ENCODE measurements around the gene TRPM2.
A peak's percentile ranks its signal among the peaks of the same experiment; 100 is the strongest.

Gene TRPM2

DNA sequence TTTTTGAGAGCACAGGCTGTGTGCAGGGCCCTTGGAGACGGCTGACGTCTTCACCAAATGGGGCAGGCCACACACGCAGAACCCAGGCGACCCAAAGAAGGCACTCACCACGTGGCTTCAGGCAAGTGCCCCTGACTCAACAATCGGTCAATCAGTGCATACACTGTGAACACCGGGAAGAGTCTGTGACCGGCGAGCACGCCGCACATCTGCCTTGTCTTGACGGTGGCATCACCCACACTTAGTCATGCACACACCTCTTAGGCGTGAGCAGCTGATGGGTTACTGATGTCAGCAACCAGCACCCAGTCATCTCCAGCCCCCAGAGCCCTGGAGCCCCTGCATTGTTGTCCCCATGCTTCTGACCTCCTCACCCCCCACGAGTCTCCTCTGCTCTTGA is 97.0 kb downstream of the TRPM2 start:
- Histone ChIP-seq H3K4me2 (ENCODE audit: low read length) (no peak overlapping the region), H3K27ac (no peak overlapping the region), H3K9ac (no peak overlapping the region), H3K9me3 (ENCODE audit: control insufficient read depth, low read length) (no peaks in the 10 kb centered on the region), H3K4me1 (no peaks in the 10 kb centered on the region), H3K27me3 (ENCODE audit: control insufficient read depth, insufficient read depth, low read length) (no peaks in the 10 kb centered on the region), H3K4me3 (ENCODE audit: low read depth, low read length) (no peak overlapping the region), H3K79me2 (no peaks in the 10 kb centered on the region), H2AFZ (no peak overlapping the region), H3K36me3 (ENCODE audit: control insufficient read depth, insufficient read depth, low read length) (no peaks in the 10 kb centered on the region)
- TF ChIP-seq, protein P1, sequence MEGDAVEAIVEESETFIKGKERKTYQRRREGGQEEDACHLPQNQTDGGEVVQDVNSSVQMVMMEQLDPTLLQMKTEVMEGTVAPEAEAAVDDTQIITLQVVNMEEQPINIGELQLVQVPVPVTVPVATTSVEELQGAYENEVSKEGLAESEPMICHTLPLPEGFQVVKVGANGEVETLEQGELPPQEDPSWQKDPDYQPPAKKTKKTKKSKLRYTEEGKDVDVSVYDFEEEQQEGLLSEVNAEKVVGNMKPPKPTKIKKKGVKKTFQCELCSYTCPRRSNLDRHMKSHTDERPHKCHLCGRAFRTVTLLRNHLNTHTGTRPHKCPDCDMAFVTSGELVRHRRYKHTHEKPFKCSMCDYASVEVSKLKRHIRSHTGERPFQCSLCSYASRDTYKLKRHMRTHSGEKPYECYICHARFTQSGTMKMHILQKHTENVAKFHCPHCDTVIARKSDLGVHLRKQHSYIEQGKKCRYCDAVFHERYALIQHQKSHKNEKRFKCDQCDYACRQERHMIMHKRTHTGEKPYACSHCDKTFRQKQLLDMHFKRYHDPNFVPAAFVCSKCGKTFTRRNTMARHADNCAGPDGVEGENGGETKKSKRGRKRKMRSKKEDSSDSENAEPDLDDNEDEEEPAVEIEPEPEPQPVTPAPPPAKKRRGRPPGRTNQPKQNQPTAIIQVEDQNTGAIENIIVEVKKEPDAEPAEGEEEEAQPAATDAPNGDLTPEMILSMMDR (IDR thresholded peaks at IDR 0.05), result no peak

DNA sequence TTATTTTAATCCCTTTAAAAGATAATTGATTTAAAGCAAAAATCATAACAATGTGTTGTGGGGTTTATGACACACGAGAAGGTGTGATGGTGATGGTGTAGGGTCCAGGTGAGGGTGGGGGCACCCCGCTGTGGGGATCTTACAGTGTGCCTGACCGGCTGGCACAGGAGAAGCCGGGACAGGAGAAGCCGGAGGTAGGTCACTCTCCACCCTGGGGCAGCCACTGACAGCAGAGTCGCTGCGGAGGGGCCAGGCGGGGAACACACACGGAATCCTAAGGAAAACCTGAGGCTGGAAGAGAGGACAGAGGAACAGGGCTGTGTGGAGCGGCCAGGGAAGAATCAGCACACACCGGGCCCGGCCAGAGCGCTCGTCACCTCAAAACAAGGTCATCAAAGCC is 97.6 kb downstream of the TRPM2 start:
- Histone ChIP-seq H3K27me3 (ENCODE audit: control insufficient read depth, insufficient read depth, low read length) (no peaks in the 10 kb centered on the region), H2AFZ (no peak overlapping the region), H3K4me2 (ENCODE audit: low read length) (no peak overlapping the region), H3K9ac (no peak overlapping the region), H3K79me2 (no peaks in the 10 kb centered on the region), H3K4me3 (ENCODE audit: low read depth, low read length) (no peak overlapping the region), H3K27ac (no peak overlapping the region), H3K4me1 (no peaks in the 10 kb centered on the region), H3K9me3 (ENCODE audit: control insufficient read depth, low read length) (no peaks in the 10 kb centered on the region), H3K36me3 (ENCODE audit: control insufficient read depth, insufficient read depth, low read length) (no peaks in the 10 kb centered on the region)
- TF ChIP-seq, protein P1 (IDR thresholded peaks at IDR 0.05), result no peak

DNA sequence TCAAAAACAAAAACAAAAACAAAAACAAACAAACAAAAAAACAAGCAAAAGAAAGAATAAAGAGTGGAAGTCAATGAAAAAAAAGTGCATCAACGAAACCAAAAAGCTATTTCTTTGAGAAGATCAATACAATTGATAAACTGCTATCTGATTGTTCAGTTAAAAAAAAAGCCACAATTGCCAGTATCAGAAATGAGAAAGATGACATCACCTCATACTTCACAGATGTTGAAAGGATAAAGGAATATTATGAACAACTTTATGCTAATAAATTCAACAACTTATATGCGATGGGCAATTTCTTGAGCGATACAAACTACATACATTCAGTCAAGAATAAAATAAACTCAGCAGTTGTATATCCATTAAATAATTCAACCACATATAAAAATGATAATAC is 99.7 kb downstream of the TRPM2 start:
- TF ChIP-seq, protein P1 (IDR thresholded peaks at IDR 0.05), result no peak
- H3K4me2 ChIP-seq (ENCODE audit: low read length), result no peak overlapping the region
- no peak overlapping the region for H3K9ac ChIP-seq
- H2AFZ ChIP-seq, result no peak overlapping the region
- H3K4me1 ChIP-seq, result no peaks in the 10 kb centered on the region
- no peak overlapping the region for H3K4me3 ChIP-seq (ENCODE audit: low read depth, low read length)
- no peak overlapping the region for H3K27ac ChIP-seq
- H3K36me3 ChIP-seq (ENCODE audit: control insufficient read depth, insufficient read depth, low read length), result no peaks in the 10 kb centered on the region
- H3K27me3 ChIP-seq (ENCODE audit: control insufficient read depth, insufficient read depth, low read length), result no peaks in the 10 kb centered on the region
- H3K79me2 ChIP-seq, result no peaks in the 10 kb centered on the region
- H3K9me3 ChIP-seq (ENCODE audit: control insufficient read depth, low read length), result no peaks in the 10 kb centered on the region

DNA sequence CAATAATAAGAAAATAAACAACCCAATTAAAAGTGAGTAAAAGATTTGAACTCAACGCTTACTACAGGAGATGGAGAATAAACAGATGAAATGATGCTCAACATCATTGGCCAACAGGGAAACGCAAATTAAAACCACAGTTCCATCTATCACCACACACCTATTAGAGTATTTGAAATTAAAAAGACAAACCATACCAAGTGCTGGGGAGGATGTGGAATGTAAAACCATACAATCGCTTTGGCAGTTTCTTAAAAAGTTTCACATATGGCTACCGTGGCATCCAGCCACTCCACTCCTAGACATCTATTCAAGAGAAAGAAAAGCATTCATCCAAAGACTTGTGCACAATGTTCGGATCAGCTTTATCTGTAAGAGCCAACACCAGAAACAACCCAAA is 100.6 kb downstream of the TRPM2 start:
- Histone ChIP-seq H3K9me3 (ENCODE audit: control insufficient read depth, low read length) (no peaks in the 10 kb centered on the region), H3K4me3 (ENCODE audit: low read depth, low read length) (no peak overlapping the region), H3K79me2 (no peaks in the 10 kb centered on the region), H3K27me3 (ENCODE audit: control insufficient read depth, insufficient read depth, low read length) (no peaks in the 10 kb centered on the region), H3K9ac (no peak overlapping the region), H3K4me2 (ENCODE audit: low read length) (no peak overlapping the region), H2AFZ (no peak overlapping the region), H3K36me3 (ENCODE audit: control insufficient read depth, insufficient read depth, low read length) (no peaks in the 10 kb centered on the region), H3K4me1 (no peaks in the 10 kb centered on the region), H3K27ac (no peak overlapping the region)
- TF ChIP-seq, protein P1 (IDR thresholded peaks at IDR 0.05), result no peak

DNA sequence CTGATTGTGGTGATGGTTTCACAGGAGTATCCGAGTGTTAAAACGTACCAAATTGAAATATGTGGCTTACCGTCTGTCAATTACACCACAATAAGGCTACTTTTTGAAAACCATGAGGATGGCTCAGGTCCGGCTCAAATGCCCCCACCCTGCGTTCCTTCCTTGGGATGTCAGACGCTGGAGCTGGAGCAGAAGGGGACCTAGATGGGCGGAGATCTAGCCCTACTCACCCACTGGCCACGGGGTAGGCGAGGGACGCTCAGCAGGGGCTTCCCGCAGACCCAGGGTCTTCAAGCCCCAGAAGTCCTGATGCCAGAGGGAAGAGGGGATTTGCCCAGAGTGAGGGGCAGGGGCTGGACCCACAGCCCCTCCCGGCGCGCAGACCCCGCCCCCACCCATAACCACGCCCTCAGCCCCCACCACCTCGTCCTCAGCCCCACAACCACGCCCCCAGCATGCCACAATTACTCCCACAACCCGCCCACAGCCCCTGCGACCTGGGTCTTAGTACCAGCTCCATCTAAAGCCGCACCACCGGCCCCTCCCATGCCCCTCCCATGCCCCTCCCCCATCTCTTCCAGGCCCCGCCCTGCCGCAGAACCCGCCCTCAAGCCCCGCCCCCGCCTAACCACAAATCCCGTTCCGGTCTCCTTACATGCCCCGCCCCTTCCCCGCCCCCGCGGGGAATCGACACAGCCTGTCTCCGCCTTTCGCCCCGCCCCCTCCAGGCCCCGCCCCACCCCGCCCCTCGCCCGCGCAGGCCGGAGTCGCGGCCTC is 101.5 kb downstream of the TRPM2 start, which contains the start of gene LRRC3:
Gene LRRC3 (plus strand): TSS at position 764 of the 777 bp plus-strand sequence. CDS start 1,135 bp downstream, outside the sequence.
- no peak within 1 kb of the TSS for H3K9ac ChIP-seq
- peak within 1 kb of the TSS; percentile 46 for H3K4me3 ChIP-seq (ENCODE audit: low read depth, low read length)
- no peaks in the 10 kb centered on the region for H3K79me2 ChIP-seq
- H3K27me3 ChIP-seq (ENCODE audit: control insufficient read depth, insufficient read depth, low read length), result no peaks in the 10 kb centered on the region
- no peak within 1 kb of the TSS for H3K27ac ChIP-seq
- TF ChIP-seq, protein P1 (IDR thresholded peaks at IDR 0.05), result no peak
- H3K36me3 ChIP-seq (ENCODE audit: control insufficient read depth, insufficient read depth, low read length), result no peaks in the 10 kb centered on the region
- peak within 1 kb of the TSS; percentile 82 for H3K4me2 ChIP-seq (ENCODE audit: low read length)
- no peaks in the 10 kb centered on the region for H3K4me1 ChIP-seq
- no peaks in the 10 kb centered on the region for H3K9me3 ChIP-seq (ENCODE audit: control insufficient read depth, low read length)
- peak within 1 kb of the TSS; percentile 75 for H2AFZ ChIP-seq
